Measurements from ENCODE around the gene LCE2B.
"Not testable (repeated sequence)": the region's sequence is repeated elsewhere in the genome, so short reads cannot be mapped to it uniquely, and the experiment has no call there.

The LCE2B gene, protein sequence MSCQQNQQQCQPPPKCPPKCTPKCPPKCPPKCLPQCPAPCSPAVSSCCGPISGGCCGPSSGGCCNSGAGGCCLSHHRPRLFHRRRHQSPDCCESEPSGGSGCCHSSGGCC
- 0 reads per million in 4 donors for total RNA-seq

- not testable (repeated sequence) for DNase-seq
Measured at GRCh38 chr1:152685823-152686222, at the start of gene LCE2B. Gene LCE2B, plus strand, starts transcription at chr1:152686123. Its CDS starts 721 bp downstream, at chr1:152686844.

GRCh38 chr1:152640351-152640750, 45.6 kb upstream of the LCE2B start:
- DNase-seq = no peak

DNA sequence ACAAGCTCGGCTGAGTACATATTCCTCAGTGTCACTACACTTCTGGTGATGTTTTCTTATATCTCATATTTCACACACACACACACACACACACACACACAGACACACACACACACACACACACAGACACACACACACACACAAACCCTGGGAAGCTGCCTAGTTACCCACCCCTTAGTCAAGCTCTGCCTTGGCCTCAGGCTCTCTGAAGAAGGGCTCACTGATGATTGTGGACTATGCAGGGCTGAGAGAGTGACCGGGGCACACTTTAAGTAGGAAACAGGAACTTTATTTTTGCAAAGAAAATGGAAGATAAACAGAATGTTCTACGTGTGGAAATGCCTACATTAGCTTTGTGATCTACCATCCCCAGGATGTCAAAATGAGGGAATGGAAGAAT, 42.0 kb upstream of the LCE2B start:
- no peak for DNase-seq

DNA sequence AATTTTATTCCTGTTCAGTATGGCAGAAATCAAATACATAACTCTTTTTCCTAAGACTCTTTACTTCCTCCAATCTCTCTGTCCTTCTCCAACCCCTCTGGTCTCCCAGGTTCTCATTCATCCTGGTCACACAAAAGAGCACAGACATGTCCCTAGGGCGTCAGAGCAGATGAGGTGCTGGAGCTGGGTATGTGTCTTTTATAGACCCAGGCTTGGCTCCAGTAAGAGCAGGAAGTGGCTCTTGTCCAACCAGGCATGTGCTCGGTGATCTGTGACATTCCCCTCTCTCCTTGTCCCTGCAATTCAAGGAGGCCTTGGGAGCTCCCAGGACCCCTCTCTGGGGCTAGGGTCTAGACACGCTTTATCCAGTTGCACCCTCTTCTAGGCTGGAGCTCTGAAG, 40.8 kb upstream of the LCE2B start:
- DNase-seq = no peak

DNA sequence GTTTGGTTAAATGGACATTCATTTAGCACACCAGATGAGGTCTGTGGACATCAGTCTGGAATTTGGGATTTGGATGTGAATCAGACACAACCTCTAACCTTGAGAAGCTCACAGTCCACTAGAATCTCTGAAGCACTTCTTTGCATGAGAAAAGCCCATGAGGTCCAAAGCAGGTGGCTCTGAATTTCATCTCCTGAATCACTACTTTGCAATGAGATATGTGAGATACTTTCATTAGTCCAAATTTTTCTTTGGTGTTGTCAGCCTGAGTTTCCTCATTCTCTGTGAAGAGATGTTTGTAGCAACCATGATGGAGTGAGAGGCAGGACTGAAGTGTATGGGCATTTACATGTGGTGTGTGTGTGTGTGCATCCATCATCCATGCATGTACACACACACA, 39.3 kb upstream of the LCE2B start:
- no peak for DNase-seq

- DNase-seq = peak in 2 of 5 donors; percentile 25 to 52
Measured at GRCh38 chr1:152654110-152654509, 31.8 kb upstream of the LCE2B start.

- DNase-seq = no peak
Measured at GRCh38 chr1:152656459-152656858, 29.5 kb upstream of the LCE2B start.

DNA sequence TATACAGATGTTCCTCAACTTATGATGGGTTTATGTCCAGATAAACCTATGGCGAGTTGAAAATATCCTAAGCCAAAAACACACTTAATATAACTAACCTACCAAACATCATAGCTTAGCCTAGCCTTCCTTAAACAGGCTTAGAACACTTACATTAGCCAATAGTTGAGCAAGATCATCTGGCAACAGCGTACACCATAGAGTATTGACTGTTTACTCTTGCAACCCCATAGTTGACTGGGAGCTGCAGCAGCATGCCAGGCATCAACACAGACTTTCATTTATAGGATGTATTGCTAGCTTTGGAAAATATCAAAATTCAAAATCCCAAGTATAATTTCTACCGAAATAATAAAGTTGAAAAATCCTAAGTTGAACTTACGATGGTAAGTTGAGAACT, 28.2 kb upstream of the LCE2B start:
- DNase-seq = no peak

GRCh38 chr1:152658649-152659048, 27.3 kb upstream of the LCE2B start:
- DNase-seq = no peak

- no peak for DNase-seq
Measured at GRCh38 chr1:152663098-152663497, 22.8 kb upstream of the LCE2B start, which contains the start of gene LCE2D. Gene LCE2D, plus strand, starts transcription at chr1:152663380. Its CDS starts 726 bp downstream, at chr1:152664106.

GRCh38 chr1:152666171-152666570, 19.8 kb upstream of the LCE2B start:
- DNase-seq = not testable (repeated sequence)

DNA sequence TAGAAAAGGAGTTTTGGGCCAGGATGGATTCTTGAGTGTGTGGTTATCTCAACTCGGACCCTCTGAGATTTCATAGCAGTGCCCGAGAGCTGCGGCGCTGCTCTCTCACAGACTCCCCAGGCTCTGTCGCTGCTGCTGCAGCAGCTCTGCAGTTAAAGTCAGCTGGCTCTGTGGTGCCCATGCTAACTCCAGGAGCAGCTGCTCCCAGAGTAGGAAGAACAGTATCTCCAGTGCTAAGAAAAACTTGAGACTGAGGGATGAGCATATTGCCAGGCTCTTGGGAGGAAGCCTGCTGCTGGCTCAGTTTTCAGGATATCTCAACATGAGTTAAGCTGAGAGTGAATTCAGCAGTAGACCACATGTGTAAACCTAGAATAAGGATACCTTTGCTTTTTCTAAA, 18.3 kb upstream of the LCE2B start:
- no peak for DNase-seq

DNA sequence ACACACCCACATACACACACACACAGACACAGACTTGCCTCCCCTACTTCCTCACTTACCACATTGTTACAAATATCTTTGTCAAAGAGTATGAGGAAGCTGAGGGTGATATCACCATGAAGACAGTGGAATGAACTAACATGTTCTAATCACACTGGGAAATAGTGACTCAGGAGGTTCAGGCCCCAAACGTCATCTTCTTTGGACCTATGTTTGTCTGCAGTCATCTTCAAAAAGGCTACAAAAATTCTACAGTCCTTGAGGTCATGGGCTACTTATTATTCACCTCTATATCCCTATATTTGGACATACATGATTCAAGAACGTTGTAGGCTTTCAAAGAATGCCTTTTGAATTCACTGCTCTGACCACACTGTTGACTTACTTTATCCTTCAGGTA, 12.9 kb upstream of the LCE2B start:
- no peak for DNase-seq

- not testable (repeated sequence) for DNase-seq
Measured at GRCh38 chr1:152674983-152675382, 10.9 kb upstream of the LCE2B start, which contains the start of gene LCE2C. Gene LCE2C, plus strand, starts transcription at chr1:152675279. Its CDS starts 737 bp downstream, at chr1:152676016.

DNA sequence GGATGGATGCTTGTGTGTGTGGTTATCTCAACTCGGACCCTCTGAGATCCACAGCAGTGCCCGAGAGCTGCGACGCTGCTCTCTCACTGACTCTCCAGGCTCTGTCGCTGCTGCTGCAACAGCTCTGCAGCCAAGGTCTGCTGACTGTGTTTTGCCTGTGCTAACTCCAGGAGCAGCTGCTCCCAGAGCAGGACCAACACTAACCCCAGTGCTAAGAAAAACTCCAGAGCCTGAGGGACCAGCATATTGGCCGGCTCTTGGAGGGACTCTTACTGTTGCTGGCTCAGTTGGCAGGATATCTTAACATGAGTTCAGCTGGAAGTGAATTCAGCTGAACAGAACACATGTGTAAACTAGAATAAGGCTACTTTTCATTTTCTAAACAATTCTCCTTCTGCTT, 6.5 kb upstream of the LCE2B start:
- DNase-seq = no peak

GRCh38 chr1:152681616-152682015, 4.3 kb upstream of the LCE2B start:
- no peak for DNase-seq

DNA sequence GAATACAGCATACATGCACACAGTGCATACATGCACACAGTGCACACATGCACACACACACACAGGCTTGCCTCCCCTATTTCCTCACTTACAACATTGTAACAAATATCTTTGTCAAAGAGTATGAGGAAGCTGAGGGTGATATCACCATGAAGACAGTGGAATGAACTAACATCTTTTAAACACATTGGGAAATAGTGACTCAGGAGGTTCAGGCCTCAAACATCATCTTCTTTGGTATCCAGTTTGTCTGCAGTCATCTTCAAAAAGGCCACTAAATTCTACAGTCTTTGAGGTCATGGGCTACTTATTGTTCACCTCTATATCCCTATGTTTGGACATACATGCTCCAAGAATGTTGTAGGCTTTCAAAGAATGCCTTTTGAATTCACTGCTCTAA, 2.1 kb upstream of the LCE2B start:
- no peak for DNase-seq

DNA sequence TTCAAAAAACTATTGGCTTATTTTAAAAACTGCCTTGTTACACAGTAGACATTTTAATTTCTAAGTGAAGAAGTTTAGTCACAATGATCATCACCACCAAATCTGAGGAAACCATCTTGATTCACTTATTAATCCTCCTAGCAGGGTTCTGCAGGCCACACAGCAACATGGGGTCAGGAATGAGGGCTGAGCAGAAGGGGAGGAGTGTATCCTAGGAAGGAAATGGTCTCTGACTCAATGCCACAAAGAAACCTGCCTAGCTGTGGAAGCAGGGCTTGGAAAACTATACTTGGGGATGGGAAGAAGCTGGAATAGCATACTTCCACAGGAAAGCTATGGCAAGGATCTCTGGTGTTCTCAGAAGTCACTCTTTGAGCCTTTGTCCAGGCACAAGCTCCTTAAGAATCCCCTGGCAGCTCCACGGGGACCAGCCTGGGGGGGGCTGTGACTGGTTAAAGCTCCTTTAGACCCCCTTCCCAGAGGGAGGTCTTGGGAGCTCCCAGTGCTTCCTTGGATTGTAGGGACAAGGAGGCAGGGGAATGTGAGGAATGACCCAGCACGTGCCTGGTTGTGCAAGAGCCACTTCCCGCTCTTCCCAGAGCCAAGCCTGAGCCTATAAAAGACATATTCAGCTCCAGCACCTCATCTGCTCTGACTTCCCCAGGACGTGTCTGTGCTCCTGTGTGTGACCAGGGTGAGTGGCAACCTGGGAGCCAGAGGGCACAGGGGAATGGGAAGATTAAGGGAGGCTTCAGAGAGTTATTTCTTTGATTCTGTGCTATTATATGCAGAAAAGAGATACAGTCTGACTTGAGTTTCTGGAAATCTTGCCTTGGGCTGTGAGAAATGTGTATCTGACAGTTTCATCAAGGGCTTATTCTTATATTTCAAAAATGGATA, 12.0 kb downstream of the LCE2B start, which contains the start of gene LCE2A:
TSS of gene LCE2A (plus strand) at position 645 of the 900 bp plus-strand sequence. CDS start 557 bp downstream, outside the sequence.
- DNase-seq = no peak

- DNase-seq = no peak
Measured at GRCh38 chr1:152699746-152700145, 13.8 kb downstream of the LCE2B start.

DNA sequence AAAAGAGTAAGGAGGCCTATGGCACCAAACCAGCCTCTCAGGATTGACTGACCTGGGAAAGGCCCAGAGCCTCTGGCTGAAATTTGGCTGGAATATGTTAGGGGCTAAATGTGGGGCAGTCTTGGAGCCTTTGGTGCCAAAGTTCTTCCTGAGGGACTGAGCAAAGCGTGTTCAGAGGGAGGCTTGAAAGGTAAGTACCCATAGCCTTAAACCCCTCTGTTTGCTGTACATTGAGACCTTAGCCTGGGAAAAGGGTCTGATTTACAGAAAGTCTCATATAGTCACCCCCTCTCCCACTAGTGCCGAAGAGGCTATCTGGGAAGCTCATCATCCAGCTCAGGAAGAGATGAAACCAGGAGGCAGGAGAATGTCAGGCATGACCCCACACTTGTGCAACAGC, 21.9 kb downstream of the LCE2B start, which contains the start of gene LCE4A:
TSS of gene LCE4A (plus strand) at position 301 of the 400 bp plus-strand sequence. CDS start 916 bp downstream, outside the sequence.
- DNase-seq = no peak

DNA sequence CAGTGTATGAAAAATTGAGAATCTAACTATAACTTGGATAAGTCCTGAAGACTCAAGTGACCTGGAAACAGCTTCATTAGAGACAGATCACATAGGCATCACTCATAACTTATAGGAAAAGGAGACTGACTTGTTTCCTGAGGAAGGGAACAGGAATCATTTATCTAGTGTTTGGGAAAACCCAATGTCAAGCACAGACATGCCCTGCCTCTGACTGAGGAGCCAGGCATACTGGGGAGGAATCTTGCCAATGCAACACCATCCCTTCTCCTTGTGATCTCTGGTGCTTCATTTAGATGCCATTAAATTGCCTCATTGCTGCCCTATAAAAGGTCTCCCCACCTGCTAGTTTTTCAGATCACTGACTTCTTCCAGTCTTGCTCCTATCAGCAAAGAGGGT, 32.3 kb downstream of the LCE2B start:
- no peak for DNase-seq

DNA sequence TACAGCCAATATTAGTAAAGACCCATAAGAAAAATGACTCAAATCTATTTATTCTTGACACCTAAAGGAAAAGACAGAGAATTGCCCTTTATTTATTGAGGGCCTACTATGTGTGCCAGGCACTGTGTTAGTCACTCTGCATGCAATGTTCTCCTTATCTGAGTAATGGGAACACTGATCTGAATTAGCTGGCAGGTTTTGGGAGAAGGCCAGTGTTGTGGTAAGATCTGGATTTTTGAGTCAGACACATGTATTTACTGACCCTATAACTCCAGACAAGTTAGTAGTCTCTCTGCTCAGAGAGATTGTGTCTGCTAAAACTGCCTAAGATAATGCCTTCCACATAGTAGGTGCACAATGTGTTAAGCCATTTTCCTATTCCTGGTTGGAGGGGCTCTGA, 39.3 kb downstream of the LCE2B start:
- DNase-seq = no peak

DNA sequence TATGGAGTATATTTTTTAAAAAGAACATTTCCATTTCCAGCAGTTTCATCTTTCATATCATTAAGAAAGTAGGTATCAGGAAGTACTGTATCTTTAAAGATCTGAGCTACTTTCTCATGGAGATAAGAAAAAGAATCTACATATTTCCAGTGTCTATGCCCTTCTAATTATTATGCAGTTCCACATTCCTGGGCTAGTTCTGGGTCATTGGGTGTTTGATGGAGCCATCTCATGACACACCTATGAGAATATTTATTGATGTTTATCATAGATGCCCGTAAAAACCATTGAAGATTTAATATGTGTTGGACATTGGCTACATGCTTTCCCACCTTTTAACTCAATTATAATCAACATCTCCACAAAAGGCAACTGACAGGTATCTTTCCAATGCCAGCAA, 43.1 kb downstream of the LCE2B start:
- DNase-seq = no peak

DNA sequence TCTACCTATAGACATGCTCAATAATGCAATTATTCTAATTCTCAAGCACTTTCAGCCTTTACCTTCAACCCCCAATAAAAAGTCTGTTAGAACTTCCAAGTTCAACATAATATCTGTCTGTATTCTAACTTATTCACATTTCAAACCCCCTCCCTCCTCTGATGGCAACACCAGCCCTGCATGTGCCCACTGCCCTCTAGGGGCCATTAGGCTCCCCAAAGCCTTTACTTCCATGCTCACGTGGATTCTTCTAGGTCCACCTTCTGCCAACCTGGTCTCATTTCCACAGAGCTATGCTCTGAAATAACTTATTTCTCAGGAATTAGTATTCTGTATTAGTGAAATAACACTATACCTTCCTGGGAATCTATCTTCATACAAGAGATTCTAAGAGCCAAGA, 49.7 kb downstream of the LCE2B start:
- no peak for DNase-seq

Measured in T-helper 1 cell (primary cell).